Fibroblast of the aortic adventitia (primary cell): ENCODE data around the gene FTSJ3. TPM values are rescaled to one million over a fixed set of nuclear protein-coding genes. Genes with fewer than 3 reads are reported as not detected.
A peak's percentile ranks its signal among the peaks of the same experiment; 100 is the strongest.

ENCODE experiments used
- DNase-seq: peaks from one replicate; pipeline ENCODE4 v3.0.0-alpha.2; 2010; ENCODE audit warnings: low read depth
- H3K4me3 ChIP-seq: 2 replicates; pipeline ENCODE4 v1.5.1; 2011; ENCODE audit warnings: low read depth, mild to moderate bottlenecking, control low read depth, low read length, moderate library complexity
- total RNA-seq: library from RNA; depleted of rRNA; stranded (reverse); fragments of >200 nt; gene quantifications from 2 replicates; pipeline ENCODE4 v1.2.3, GENCODE V29; 2012; ENCODE audit warnings: low replicate concordance
- TF ChIP-seq, protein P1 (sequence below): IDR thresholded peaks from 2 replicates; pipeline ENCODE4 v1.5.1; 2011; ENCODE audit warnings: mild to moderate bottlenecking, low read length, control low read depth, inconsistent platforms; ENCODE audit not compliant: insufficient read depth

Gene FTSJ3
- total RNA-seq, 1 donor: 39.8 TPM

DNA sequence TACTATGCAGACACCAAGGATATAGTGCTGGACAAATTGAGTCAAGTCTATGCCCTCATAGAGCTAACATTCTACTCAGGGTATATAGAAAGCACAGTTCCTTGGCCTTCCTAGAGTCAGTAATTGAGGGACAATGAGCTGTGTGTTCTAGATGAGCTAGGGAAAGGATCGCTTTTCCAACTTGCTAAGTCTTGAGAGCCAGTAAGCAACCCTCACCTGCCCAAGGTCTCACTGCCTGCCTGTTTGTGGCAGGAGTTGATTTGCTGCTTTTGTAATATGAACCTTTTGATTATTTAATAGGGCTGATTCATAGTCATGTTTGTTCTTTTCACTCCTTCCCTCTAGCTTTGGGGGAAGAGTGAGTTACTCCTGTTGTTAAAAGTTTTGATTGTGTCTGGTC, 47.0 kb downstream of the FTSJ3 start:
- H3K4me3 ChIP-seq: no peak overlapping the region
- TF ChIP-seq, protein P1, sequence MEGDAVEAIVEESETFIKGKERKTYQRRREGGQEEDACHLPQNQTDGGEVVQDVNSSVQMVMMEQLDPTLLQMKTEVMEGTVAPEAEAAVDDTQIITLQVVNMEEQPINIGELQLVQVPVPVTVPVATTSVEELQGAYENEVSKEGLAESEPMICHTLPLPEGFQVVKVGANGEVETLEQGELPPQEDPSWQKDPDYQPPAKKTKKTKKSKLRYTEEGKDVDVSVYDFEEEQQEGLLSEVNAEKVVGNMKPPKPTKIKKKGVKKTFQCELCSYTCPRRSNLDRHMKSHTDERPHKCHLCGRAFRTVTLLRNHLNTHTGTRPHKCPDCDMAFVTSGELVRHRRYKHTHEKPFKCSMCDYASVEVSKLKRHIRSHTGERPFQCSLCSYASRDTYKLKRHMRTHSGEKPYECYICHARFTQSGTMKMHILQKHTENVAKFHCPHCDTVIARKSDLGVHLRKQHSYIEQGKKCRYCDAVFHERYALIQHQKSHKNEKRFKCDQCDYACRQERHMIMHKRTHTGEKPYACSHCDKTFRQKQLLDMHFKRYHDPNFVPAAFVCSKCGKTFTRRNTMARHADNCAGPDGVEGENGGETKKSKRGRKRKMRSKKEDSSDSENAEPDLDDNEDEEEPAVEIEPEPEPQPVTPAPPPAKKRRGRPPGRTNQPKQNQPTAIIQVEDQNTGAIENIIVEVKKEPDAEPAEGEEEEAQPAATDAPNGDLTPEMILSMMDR: no peak
- no peak for DNase-seq

DNA sequence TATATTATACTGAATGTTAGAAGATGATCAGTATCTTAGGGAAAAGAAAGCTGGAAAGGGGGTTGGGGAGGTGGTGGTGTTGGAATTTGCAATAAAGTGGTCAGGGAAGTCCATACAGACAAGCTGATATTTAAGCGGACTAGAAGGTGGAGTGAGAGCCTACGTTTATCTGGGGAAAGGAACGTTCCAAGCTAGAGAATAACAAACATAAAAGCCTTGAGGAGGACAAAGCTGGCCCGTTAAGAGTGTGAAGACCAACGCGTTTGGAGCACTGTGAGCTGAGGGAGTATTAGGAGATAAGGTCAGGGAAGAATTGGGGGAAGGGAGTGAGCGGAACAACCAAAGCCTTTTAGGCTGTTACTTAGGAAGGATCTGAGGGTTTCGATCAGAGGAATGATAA, 52.0 kb downstream of the FTSJ3 start:
- H3K4me3 ChIP-seq: peak overlapping the region; percentile 90
- TF ChIP-seq, protein P1: no peak
- peak; percentile 13 for DNase-seq

DNA sequence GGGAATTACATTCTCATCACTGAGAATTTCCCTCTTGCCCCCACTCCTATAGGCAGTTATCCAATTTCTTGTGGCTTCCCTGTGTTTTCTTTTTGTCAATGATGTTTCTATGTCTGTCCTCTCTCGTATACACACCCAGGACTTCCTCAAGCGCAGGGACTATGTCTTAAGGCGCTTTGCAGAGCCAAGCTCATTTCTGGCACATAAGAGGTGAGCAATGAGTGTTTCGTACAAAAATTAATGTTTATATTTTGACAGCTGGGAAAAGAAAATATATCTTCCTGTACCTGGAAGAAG, 52.5 kb downstream of the FTSJ3 start:
- peak; percentile 23 for DNase-seq
- H3K4me3 ChIP-seq: peak overlapping the region; percentile 90
- TF ChIP-seq, protein P1: no peak

DNA sequence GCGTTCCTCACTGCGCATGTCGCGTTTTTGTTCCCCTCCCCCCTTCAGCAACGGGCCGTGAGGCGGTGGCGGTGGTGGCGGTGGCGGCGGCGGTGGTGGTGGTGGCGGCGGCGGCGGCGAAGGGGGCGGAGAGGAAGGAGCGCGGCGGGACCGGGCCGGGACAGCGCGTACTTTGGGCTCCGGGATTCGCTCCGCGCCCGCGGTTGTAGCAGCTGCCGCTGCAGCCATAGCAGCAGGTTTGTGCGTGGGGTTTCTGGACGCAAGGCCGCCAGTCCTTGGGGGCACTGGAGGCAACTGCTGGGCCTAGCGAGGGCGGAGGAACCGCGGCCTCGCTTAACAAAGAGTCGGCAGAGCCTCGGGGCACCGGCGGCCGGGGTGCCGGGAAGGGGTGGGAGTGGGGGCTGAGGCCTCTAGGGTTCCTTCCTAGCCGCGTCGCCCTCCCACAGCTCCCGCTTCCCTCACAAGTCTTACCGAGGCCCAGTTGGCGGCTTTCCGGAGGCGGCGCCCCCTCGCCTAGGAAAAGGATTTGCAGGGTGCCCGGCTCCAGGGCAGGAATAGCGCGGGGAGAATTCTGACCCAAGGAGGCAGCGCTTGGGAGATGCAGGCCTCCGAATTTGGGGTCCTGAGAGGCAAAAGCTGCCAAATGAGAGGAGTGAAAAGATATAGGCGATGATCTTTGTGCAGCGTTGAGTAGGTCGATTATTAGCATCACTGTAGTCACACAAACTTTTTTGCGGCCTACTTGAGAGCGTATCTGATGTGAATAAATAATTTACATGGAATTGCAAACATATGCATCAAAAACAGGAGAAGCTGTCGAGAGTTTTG, 53.1 kb downstream of the FTSJ3 start, which contains the start of gene DDX42:
Gene DDX42 (plus strand): TSS at position 30 of the 828 bp plus-strand sequence. CDS start 12,880 bp downstream, outside the sequence.
- peak within 1 kb of the TSS; percentile 90 for H3K4me3 ChIP-seq
- TF ChIP-seq, protein P1: peak; percentile 28
- peak; percentile 52 for DNase-seq

DNA sequence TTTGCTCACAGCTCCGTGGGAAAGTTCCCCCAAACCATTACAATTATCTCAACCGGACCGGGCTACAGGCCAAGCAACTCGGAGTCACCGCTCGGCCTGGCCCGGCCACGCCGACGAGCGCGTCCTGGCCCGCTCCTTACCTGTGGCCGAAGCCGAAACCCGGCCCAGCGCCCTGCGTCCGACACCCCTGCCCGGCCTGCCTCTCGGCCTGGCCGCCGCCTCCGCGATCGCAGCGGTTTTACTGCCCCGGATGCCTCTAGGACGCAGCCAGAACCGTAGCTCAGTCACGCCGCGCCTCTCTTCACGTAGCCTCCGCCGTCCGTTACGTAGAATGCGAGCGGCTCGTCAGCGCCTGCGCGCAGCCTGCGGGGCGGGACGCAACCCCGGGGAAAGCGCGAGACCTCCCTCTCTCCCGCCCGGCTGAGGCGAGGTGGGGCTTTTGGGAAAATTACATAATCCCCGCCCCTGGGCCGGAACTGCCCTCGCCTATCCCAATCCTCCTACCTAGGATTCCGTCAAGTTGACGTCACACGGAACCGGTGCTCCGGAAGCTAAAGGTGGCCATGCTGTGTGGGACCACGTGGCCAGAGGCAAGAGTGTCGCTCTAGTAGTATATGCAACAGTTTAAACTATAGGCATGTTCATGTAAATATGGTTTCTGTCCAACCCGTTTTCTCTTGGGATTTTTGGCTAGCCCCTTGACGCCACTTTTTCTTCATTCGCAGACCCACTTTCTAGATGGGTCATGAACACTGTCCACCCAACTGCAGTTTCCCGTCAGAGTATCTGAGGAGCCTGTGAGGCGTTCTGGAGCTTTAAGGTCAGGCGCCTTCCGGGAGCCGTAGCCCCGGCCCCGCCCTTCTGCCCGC, 54.0 kb downstream of the FTSJ3 start, which contains the start of gene CCDC47:
Gene CCDC47 (minus strand): TSS at position 326 of the 869 bp plus-strand sequence. CDS start 7,422 bp downstream, outside the sequence.
- DNase-seq: peak; percentile 99
- peak within 1 kb of the TSS; percentile 90 for H3K4me3 ChIP-seq
- TF ChIP-seq, protein P1: no peak

DNA sequence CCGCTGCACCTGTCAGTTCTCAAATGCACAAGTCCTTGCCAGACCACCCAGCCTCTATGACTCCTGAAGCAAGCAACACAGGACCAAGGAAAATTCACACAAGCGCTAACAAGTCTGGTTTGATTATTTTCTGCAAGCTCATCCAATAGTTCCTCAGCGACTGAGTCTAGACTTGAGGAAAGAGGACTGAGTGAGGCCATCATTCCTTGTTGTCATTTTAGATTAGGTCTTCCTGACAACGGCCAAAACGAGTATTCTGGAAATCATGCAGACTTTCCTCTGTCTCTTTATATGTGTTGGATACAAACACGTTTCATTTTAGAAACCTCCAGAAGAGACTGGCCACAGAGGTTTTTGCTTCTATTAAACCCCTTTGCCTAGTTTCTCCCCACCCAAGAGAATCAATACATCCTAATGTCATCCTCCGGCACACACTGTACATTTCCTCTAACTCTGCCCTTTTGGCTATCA, 54.6 kb downstream of the FTSJ3 start:
- peak; percentile 28 for DNase-seq
- peak overlapping the region; percentile 90 for H3K4me3 ChIP-seq
- TF ChIP-seq, protein P1: no peak

Other genes with a start within 250 kb of the FTSJ3 start
- gene TACO1, start 226.8 kb downstream of the FTSJ3 start, total RNA-seq: 16.1 and 20.3 TPM in 2 replicates
- 25.0 and 37.4 TPM in 2 replicates for gene MAP3K3, start 205.2 kb downstream of the FTSJ3 start, total RNA-seq
- gene LIMD2, start 127.5 kb downstream of the FTSJ3 start, total RNA-seq: 2.8 and 10.9 TPM in 2 replicates
- gene STRADA, start 85.9 kb downstream of the FTSJ3 start, total RNA-seq: 36.4 and 39.5 TPM in 2 replicates
- 70.2 and 264 TPM in 2 replicates for gene CCDC47, start 54.1 kb downstream of the FTSJ3 start, total RNA-seq
- gene DDX42, start 53.5 kb downstream of the FTSJ3 start, total RNA-seq: 76.3 and 157 TPM in 2 replicates
- gene PSMC5, start 232 bp downstream of the FTSJ3 start, total RNA-seq: 60.9 and 68.2 TPM in 2 replicates
- gene SMARCD2, start 15.0 kb upstream of the FTSJ3 start, total RNA-seq: 33.9 and 50.1 TPM in 2 replicates
- not detected in 2 replicates for gene CSH2, start 46.0 kb upstream of the FTSJ3 start, total RNA-seq
- gene GH2, start 54.3 kb upstream of the FTSJ3 start, total RNA-seq: not detected in 2 replicates
- not detected in 2 replicates for gene CSH1, start 68.9 kb upstream of the FTSJ3 start, total RNA-seq
- gene CSHL1, start 83.6 kb upstream of the FTSJ3 start, total RNA-seq: not detected in 2 replicates
- gene GH1, start 91.2 kb upstream of the FTSJ3 start, total RNA-seq: not detected in 2 replicates
- gene CD79B, start 104.7 kb upstream of the FTSJ3 start, total RNA-seq: not detected in 2 replicates
- gene SCN4A, start 145.3 kb upstream of the FTSJ3 start, total RNA-seq: 0.18 TPM in 1 of 2 replicates, not detected in the other
- gene PRR29, start 170.7 kb upstream of the FTSJ3 start, total RNA-seq: 0.99 and 1.4 TPM in 2 replicates
- 2.6 and 3.0 TPM in 2 replicates for gene ICAM2, start 193.0 kb upstream of the FTSJ3 start, total RNA-seq